C4-2B (cell line): Measurements from ENCODE around the gene EWSR1.

ENCODE experiments used
- CTCF ChIP-seq: fragments of 450-650 bp; conservative IDR thresholded peaks from 2 replicates; pipeline ENCODE4 v1.5.1; 2017; ENCODE audit warnings: mild to moderate bottlenecking
- ZFX ChIP-seq: fragments of 450-650 bp; IDR thresholded peaks from 2 replicates; pipeline ENCODE4 v1.6.1; 2017

GRCh38 chr22:29316141-29316828 is 48.2 kb downstream of the EWSR1 start:
- TF ChIP-seq CTCF (no peak), ZFX (no peak)
